Ishikawa (cell line): Measurements from ENCODE around the gene TOR1B.

ENCODE experiments used
- CREB1 ChIP-seq: IDR thresholded peaks from 2 replicates; pipeline ENCODE4 v1.6.1; 2012; ENCODE audit warnings: low read depth
- FOXM1 ChIP-seq: IDR thresholded peaks from 2 replicates; pipeline ENCODE4 v1.6.1; 2012; ENCODE audit warnings: low read depth, borderline replicate concordance
- MAX ChIP-seq: IDR thresholded peaks from 2 replicates; pipeline ENCODE4 v1.6.1; 2012
- RAD21 ChIP-seq: IDR thresholded peaks from 2 replicates; pipeline ENCODE4 v1.6.1; 2012; ENCODE audit warnings: low read depth
- TAF1 ChIP-seq: IDR thresholded peaks from 2 replicates; pipeline ENCODE4 v1.6.1; 2012; ENCODE audit warnings: low read depth, mild to moderate bottlenecking
- TCF12 ChIP-seq: IDR thresholded peaks from 2 replicates; pipeline ENCODE4 v1.6.1; 2012; ENCODE audit warnings: low read depth
- YY1 ChIP-seq: IDR thresholded peaks from 2 replicates; pipeline ENCODE4 v1.6.1; 2012; ENCODE audit warnings: low read depth
- ZBTB7A ChIP-seq: IDR thresholded peaks from 2 replicates; pipeline ENCODE4 v1.6.1; 2012; ENCODE audit warnings: low read depth
- TF ChIP-seq, protein P1 (sequence below): IDR thresholded peaks from 2 replicates; pipeline ENCODE4 v1.6.1; 2012; ENCODE audit warnings: low read depth, mild to moderate bottlenecking

- TF ChIP-seq TCF12 (no peak), RAD21 (no peak), FOXM1 (no peak), MAX (no peak), YY1 (no peak), CREB1 (no peak), TAF1 (no peak), ZBTB7A (no peak)
- TF ChIP-seq, protein P1, sequence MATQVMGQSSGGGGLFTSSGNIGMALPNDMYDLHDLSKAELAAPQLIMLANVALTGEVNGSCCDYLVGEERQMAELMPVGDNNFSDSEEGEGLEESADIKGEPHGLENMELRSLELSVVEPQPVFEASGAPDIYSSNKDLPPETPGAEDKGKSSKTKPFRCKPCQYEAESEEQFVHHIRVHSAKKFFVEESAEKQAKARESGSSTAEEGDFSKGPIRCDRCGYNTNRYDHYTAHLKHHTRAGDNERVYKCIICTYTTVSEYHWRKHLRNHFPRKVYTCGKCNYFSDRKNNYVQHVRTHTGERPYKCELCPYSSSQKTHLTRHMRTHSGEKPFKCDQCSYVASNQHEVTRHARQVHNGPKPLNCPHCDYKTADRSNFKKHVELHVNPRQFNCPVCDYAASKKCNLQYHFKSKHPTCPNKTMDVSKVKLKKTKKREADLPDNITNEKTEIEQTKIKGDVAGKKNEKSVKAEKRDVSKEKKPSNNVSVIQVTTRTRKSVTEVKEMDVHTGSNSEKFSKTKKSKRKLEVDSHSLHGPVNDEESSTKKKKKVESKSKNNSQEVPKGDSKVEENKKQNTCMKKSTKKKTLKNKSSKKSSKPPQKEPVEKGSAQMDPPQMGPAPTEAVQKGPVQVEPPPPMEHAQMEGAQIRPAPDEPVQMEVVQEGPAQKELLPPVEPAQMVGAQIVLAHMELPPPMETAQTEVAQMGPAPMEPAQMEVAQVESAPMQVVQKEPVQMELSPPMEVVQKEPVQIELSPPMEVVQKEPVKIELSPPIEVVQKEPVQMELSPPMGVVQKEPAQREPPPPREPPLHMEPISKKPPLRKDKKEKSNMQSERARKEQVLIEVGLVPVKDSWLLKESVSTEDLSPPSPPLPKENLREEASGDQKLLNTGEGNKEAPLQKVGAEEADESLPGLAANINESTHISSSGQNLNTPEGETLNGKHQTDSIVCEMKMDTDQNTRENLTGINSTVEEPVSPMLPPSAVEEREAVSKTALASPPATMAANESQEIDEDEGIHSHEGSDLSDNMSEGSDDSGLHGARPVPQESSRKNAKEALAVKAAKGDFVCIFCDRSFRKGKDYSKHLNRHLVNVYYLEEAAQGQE: no peak
Measured at GRCh38 chr9:129836311-129837007, 33.5 kb downstream of the TOR1B start.
